Fibroblast of the aortic adventitia (primary cell): ENCODE data around the gene CCDC124. TPM values are rescaled to one million over a fixed set of nuclear protein-coding genes. Genes with fewer than 3 reads are reported as not detected.

Experiments used
- DNase-seq: peaks from one replicate; pipeline ENCODE4 v3.0.0-alpha.2; 2010; ENCODE audit warnings: low read depth
- H3K4me3 ChIP-seq: 2 replicates; pipeline ENCODE4 v1.5.1; 2011; ENCODE audit warnings: low read depth, mild to moderate bottlenecking, control low read depth, low read length, moderate library complexity
- total RNA-seq: library from RNA; depleted of rRNA; stranded (reverse); fragments of >200 nt; gene quantifications from 2 replicates; pipeline ENCODE4 v1.2.3, GENCODE V29; 2012; ENCODE audit warnings: low replicate concordance
- TF ChIP-seq, protein P1 (sequence below): IDR thresholded peaks from 2 replicates; pipeline ENCODE4 v1.5.1; 2011; ENCODE audit warnings: mild to moderate bottlenecking, low read length, control low read depth, inconsistent platforms; ENCODE audit not compliant: insufficient read depth

Gene CCDC124
- total RNA-seq, 1 donor, result 24.9 TPM

- H3K4me3 ChIP-seq, result no peak overlapping the region
- TF ChIP-seq, protein P1, sequence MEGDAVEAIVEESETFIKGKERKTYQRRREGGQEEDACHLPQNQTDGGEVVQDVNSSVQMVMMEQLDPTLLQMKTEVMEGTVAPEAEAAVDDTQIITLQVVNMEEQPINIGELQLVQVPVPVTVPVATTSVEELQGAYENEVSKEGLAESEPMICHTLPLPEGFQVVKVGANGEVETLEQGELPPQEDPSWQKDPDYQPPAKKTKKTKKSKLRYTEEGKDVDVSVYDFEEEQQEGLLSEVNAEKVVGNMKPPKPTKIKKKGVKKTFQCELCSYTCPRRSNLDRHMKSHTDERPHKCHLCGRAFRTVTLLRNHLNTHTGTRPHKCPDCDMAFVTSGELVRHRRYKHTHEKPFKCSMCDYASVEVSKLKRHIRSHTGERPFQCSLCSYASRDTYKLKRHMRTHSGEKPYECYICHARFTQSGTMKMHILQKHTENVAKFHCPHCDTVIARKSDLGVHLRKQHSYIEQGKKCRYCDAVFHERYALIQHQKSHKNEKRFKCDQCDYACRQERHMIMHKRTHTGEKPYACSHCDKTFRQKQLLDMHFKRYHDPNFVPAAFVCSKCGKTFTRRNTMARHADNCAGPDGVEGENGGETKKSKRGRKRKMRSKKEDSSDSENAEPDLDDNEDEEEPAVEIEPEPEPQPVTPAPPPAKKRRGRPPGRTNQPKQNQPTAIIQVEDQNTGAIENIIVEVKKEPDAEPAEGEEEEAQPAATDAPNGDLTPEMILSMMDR, result no peak
- no peak for DNase-seq
Observed at GRCh38 chr19:17950310-17951156, 17.7 kb downstream of the CCDC124 start.

DNA sequence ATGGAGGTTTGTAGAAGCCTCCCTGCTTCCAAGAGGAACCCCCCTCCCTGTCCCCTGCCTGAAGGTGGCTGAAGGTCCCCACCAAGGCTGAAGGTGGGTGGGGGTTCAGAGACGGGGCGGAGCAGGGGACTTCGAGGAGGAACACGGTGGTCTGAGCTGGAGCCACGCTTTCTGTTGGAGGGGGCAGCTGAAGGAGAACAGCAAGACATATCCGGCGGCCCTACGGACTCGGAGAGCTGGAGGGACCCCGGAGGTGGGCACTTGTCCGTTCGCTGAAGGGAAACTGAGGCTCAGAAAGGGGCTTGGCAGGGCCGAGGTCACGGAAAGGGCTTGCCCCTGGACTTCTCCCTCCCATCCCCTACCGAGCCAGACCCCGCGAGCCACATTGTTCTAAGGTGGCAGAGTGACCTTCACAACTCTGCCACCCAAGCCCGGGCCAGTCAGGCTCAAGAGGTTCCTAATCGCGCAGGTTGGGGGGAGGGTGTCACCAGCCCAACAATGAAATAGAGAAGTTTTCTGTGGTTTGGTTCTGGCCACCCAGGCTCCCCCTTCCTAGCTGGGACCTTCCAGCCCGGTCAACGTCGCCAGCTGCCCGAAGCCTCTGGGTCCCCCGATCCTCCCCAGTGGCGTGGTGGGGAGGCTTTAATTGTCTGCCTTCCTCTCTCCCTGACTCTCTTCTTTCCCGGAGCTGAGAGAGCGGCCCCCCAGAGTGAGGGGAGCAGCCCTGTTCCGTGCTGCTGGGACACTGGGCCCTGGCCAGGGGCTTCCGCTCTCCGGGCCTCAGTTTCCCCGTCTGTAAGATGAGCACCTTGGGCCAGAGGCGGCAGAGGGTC lies 18.6 kb downstream of the CCDC124 start:
- no peak overlapping the region for H3K4me3 ChIP-seq
- no peak for DNase-seq
- TF ChIP-seq, protein P1, result no peak

DNA sequence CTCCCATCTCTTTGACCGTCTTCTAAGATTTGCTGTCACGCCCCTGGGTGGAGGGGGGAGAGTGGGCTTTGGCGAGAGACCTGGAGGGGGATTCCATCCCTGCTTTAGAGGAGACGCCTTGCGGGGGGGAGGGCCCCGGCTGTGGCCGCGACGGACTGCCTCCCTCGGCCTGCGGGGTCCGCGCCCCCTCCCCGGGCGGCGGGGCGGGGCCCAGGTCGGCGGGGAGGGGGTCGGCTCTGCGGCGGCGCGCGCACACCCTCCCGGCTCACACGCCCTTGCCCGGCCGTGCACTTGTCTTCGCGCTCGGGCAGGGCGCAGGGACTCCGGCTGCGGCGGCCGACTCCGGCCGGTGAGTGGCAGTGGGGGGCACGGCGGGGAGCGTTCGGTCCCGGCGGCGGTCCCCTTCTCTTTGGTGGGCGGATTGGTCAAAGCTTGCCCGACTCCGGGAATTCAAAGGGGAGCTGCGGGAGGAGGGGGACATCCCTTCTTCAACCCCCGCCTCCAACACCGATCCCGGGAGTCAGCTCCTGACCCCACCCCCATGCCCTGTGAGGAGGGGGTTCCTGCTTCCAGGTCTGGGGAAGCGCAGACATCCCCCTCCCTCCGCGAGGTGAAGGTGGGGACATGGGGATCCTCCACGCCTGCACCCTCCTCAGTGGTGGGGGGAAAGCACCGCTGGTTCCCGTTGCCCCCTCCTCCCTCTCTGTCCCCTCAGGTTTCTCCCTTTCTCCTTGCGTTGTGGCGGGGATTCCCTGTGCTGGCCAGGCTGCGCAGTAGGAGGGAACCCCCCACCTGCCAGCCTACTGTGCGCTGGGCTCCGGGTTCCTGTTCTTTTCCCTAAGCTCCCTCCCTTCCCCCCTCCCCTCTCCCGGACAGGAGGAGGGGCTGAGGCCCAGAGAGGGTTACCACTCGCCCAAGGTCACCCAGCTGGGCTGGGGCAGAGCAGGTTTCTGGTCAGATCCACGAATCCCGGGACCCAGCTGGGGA lies 19.5 kb downstream of the CCDC124 start:
- TF ChIP-seq, protein P1, result no peak
- H3K4me3 ChIP-seq, result no peak overlapping the region
- no peak for DNase-seq

DNA sequence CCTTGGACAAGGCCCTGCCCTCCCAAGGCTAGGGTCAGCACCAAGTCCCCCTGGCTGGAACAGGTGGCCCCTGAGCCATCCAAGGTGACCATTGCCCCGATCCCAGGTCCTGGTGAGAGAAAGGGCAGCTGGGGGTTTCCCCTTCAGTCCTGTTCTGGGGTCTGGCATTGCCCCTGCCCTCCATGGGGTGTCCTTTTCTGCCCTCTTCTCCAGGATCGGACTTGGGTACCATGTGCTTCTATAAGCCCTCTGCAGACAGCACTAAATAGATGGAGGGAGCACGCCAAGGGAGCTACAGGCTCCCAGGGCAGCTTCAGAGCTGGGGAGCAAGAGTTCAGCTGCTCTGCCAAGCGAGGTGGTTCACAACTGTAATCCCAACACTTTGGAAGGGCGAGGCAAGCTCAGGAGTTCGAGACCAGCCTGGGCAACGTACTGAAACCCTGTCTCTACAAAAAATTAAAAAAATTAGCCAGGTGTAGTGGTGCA lies 20.5 kb downstream of the CCDC124 start:
- no peak for DNase-seq
- TF ChIP-seq, protein P1, result no peak
- H3K4me3 ChIP-seq, result no peak overlapping the region

GRCh38 chr19:17953869-17954268 lies 21.1 kb downstream of the CCDC124 start:
- H3K4me3 ChIP-seq, result no peak overlapping the region
- DNase-seq, result no peak
- TF ChIP-seq, protein P1, result no peak

DNA sequence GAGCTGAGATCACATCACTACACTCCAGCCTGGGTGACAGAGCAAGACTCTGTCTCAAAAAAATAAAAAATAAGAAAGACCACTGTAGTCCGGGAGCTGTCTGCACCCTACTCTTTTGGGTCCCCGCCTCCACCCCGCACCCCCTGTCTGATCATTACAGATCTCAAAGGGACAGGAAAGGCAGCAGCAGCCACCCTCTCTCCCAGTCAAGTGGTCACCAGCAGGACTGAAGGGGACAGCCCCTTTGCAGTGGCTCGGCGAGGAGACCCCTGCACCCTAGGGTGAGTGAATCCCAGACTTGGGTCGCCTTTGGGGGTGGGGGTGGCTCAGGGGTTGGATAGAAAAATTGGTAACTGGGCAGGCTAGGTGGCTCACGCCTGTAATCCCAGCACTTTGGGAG lies 21.6 kb downstream of the CCDC124 start:
- TF ChIP-seq, protein P1, result no peak
- DNase-seq, result no peak
- no peak overlapping the region for H3K4me3 ChIP-seq
